Stimulated activated CD8-positive, alpha-beta memory T cell treated with anti-CD3 and anti-CD28 coated beads, Interleukin-4, amount 100 ng/mL, for 1 hour (primary cell): ENCODE data around the gene SCFD1.
"Not testable (repeated sequence)": the region's sequence is repeated elsewhere in the genome, so short reads cannot be mapped to it uniquely, and the experiment has no call there.

ENCODE experiments used
- DNase-seq, 2 donors: peaks; one replicate each; pipeline ENCODE4 v3.0.0-alpha.2; 2020; ENCODE audit warnings: low read depth in 2 of 2, low spot score in 1 of 2

SCFD1 gene

DNA sequence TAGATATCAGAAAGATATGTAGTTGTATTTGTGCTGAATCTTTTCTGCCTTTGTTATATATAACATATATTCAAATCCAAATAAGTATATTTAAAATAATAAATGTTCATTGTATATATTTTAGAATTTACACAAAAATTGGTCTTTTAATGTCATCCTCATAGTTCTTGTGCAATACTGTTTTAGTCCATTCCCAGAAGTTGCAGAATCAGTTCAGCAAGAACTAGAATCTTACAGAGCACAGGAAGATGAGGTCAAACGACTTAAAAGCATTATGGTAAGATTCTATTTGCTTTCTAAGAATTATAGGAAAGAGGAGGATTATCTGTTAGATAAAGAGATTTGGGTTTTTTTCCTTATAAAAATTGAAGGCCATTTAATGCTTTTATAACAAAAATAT is 51.0 kb downstream of the SCFD1 start:
- no peak for DNase-seq

DNA sequence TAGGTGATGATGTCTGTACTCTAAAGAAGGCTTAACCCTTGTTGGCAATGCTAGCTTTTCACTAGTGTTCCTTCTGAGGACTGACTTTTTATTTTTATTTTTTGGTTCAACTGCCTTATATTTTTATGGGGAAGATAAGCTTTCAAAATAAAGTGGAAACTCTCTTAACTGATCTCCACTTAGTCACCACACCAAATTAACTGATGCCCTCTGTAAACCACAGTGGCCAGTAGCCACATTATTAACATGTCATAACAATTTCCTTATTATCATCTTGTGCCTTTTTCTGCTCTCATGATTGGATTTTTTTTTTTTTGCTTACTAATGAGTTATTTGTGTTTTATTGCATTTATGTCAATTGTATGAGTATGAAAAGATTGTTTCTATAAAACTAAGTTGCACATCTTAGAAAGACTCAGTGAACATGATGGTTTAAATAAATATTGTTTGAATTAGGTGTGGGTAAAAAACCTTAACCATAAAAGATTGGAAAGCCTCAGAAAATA is 56.9 kb downstream of the SCFD1 start:
- DNase-seq = no peak

DNA sequence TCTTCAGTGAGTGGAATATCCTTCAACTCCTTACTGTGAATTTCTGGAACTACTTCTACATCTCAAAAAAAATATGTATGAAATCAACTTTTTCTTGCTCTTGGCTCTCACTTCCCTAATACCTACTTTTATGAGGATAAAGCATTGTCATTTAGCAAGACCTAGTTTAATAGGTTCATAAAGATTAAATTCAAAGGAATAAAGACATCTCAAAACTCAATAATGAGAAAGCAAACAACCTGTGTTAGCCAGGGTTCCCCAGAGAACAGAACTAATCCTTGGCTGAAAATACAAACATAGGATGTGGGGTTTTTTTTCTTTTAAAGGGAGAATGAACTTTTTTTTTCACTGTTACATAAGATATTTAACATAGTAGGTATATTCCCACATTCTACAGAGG is 57.9 kb downstream of the SCFD1 start:
- no peak for DNase-seq

DNA sequence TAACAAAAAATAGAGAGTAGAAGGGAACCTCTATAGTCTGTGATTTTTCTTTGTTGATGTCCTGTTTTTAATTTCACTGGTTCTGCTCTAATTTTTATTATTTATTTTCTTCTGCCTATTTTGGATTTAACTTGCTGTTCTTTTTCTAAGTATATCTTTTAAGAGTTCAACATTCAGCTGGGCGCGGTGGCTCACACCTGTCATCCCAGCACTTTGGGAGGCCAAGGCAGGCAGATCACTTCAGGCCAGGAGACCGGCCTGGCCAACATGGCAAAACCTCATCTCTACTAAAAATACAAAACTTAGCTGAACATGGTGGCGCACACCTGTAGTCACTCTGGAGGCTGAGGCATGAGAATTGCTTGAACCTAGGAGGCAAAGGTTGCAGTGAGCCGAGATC is 58.7 kb downstream of the SCFD1 start:
- not testable (repeated sequence) for DNase-seq

DNA sequence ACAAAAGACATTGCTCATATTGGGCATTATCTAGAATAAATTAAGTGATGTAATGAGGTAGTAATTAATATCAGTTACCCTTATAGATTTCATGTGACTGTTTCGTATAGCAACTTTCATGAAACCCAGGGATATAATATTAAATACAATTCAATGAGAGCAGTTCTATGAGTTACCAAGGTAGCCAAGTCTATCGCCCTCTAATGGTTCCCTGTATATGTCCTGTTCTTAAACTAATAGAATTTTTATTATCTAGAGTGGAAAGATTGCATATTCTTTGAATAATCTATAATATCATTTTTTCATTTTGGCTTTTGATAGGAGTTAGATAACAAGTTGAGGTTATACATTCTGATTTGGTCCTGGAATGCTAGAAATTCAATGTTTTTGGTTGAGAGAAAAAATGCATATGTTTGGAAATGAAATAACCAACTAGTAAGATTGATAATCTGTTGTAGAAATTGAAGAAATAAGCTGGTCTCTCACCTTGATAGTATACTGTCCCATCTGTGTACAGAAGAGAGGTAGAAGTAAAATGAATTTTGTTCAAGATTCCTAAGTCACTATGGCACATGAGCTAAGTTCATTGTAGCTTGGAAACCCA is 59.7 kb downstream of the SCFD1 start:
- DNase-seq = no peak

DNA sequence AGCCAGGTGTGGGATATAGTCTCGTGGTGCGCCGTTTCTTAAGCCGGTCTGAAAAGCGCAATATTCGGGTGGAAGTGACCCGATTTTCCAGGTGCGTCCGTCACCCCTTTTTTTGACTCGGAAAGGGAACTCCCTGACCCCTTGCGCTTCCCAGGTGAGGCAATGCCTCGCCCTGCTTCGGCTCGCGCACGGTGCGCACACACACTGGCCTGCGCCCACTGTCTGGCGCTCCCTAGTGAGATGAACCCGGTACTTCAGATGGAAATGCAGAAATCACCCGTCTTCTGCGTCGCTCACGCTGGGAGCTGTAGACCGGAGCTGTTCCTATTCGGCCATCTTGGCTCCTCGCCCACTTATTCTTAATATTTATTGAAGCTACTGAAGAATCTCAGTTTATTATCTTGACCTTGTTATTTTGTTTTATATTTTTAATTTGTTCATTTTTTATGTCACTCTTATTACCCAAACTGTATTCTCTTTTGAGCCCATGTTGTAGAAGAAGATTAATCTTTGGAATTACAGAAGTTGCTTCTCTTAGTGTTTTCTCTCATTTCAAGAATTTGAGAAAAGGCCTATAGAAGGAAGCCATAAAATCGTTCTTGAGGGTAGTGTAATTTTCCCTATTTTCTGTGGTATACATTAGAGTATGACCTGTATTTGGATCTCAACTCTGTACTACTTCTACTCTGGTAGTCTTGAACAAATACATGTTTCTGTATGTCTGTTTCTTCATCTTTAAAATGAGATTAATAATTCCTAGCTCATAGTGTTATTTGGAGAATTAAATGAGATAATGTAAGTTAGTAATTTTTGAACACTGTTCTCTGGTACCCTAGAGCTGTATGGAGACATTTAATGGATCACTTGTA is 68.6 kb downstream of the SCFD1 start:
- DNase-seq = not testable (repeated sequence)

DNA sequence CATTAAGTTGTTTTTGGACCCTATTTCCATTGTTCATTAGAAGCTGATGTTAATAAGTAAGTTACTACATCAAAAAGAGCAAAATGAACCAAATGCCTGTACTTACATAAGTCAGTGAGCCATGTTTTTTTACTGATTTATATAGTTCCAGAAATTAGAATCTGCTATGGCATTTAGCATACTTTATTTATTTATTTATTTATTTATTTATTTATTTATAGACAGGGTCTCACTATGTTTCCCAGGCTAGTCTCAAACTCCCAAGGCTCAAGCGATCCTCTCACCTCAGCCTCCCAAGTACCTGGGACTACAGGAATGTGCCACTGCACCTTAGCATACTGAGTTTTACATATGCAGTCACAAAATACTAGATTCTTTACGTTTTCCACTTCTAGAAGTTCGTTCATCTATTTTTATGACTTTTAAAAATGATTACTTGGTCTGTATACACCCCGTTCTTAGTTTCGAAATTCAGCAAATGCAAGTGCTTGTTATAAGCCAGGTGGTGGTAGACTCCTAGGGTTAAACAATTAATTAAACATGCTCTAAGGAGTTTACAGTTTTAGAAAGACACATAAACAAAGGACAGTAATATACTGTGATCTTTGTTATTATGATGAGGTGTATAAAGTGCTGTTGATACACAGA is 69.8 kb downstream of the SCFD1 start:
- no peak for DNase-seq

DNA sequence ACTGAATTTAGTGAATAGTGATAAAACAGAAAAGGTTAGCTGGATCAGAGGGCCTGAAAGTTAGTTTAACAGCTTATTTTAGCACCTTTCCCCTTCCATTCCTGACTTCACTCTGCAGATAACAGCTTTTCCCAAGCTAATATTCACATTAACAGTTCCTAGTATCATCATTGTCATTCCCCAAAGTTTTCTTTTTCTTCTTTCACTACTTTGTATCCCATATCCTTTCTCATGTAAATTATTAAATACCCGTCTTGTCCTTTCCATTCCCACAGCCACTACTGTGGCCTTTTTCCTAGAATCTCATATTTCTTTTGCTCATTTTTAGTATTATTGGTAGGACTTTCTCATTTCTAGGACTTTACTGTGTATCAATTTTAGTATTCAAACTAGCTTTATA is 70.5 kb downstream of the SCFD1 start:
- DNase-seq = no peak

DNA sequence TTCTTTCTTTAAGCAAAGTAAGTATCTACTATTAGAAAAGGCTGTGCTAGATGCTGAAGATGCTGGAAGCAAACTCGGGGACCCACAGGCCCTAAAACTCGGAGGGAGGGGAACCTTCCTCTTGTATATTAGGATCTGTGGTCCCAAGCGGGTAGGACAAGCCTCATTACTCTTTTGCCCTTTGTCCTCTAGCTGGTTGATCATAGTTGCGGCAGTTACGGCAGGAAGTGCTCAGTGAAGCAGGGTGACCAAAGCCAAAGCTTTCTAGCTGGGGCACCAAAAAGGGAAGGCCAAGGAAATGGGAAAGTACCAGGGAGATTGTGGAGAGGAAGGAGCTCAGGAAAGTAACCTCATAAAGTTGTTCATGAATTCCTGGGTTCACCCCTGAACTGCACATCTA is 76.3 kb downstream of the SCFD1 start:
- no peak for DNase-seq

DNA sequence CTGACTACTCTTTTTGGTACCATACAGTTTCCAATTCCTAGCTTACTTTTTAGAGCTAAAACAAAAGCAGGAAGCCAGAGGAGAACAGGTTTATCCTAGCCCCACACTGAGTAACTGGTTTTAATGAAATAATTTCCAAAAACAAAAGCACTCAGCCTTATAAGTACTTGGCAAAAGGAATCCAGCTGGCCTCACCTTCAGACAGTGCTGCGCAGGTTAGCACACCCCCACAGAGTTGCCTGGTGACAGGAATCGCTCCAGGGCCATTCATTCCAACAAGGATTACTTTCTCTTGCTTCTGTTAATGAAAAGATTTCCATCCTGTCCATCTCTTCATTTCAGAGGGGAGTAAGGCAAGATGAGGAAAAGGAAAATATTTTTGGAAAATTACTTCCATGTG is 84.6 kb downstream of the SCFD1 start:
- no peak for DNase-seq

DNA sequence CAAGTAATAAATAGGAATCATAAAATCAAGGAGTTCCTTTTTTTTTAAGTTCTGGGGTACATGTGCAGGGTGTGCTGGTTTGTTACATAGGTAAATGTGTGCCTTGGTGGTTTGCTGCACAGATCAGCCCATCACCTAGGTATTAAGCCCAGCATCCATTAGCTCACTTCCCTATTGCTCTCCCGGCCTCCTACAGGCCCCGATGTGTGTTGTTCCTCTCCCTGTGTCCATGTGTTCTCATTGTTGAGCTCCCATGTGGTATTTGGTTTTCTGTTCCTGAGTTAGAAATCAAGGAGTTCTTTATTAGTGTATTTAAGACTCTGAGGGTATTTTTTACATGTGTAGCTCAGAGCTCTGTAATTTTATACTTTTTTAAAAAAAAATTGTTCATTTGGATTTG is 86.0 kb downstream of the SCFD1 start:
- DNase-seq = no peak

DNA sequence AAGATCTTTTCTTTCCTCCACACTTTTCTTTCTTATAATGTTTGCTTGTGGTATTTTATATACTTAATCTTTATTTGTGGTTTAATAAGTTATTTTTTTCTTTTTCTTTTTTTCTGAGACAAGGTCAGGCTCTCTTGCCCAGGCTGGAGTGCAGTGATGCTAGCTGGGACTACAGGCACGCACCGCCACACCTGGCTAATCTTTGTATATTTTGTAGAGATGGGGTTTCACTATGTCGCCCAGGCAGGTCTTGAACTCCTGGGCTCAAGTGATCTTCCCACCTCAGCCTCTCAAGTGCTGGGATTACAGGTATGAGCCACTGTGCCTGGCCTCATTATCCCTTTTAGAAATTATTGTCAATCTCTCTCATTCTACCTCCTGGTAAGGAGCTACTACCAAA is 87.1 kb downstream of the SCFD1 start:
- no peak for DNase-seq

DNA sequence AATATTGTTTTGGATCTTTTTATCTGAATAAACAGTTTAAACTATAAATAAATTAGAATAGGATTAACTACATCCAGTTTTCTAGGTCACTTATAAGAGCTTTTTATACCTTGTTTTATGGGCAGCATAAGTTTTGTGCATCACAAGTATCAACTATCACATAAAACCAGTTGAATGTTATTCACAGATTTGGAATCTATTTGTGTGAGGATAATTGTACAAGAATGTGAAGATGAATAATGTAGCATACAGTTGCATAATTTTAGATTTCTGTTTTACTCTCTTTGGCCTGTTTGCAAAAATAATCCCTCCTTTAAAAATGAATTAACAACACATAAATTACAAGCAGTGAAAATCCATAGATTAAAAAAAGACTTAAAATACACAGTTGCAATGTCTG is 88.8 kb downstream of the SCFD1 start:
- DNase-seq = no peak

DNA sequence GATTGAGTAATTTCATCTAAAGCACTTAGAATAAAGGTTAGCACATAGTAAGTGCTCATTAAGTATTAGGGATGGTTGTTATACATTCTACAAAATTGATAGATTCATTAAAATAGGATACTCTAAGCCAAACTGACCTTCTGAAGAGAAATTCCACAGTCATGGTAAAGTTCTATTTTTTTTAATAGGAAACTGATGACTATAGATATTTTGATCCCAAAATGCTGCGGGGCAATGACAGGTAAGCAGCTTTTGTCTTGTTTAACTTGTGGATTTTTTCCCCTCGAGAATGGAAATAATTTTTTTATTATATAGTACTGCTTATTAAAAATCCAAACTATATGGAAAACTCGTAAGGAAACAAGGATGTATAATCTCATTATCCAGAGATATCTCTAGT is 97.0 kb downstream of the SCFD1 start:
- DNase-seq = no peak

DNA sequence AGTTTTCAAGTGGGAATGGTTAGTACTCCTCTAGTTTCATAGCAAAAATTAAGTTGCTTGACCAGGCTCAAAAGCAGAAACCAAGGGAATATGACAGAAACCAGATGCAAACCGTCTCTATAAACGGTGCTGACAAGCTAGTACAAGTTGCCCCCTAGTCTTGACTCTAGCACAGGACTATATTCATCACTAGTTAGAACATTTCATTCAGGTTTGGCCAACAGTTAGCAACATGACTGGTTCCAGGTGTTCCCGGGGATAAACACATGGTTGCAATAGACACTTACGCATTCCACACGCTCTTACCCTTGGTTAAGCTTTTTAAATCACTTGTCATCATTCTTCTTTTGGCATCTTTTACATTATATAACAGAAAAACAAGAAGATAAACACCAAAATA is 103.6 kb downstream of the SCFD1 start:
- DNase-seq = no peak

DNA sequence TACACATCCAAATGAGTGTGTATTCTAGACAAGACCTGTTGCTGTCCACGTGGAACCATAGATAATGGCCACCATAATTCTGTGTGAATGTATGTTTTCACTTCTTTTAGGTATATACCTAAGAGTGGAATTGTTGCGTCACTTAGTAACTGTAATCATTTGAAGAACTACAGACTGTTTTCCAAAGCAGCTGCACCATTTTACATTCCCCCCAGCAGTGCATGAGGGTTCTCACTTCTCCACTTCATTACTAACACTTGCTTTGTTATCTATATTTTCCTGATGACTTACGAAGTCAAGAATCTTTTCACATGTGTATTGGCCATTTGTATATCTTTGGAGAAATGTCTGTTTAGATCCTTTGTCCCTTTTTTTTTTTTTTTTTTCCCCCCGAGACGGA is 106.4 kb downstream of the SCFD1 start:
- no peak for DNase-seq

DNA sequence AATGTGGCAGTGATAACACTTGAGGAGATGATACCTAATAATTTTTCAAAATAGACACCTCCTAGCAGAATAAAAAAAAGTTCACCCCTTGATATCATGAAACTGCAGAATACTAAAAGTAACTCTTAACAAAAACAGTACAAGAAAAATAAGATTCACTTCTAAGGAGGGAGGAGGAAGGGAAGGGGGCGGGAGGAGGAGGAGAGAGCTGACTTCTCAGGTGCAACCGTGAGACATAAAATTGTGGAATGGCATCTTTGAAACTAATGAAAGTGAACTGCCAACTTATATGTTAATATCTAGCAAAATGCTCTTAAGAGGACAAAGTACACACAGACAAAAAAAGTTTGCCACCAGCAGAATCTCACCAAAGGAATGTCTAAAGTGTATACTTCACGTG is 115.8 kb downstream of the SCFD1 start:
- no peak for DNase-seq

DNA sequence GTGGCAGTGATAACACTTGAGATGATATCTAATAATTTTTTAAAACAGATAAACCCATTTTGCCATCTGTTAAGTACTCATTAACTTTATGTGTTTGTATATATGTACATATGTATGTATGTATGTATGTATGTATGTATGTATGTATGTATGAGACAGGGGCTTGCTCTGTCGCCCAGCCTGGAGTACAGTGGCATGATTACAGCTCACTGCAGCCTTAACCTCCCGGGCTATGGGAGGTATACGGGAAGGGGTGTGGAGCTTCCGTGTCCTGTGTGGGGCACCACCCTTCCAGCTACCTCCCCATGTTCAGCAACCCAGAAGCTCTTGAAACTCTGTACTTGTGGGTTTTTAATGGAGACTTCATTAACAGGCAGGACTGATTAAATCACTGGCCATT is 116.9 kb downstream of the SCFD1 start:
- DNase-seq = no peak

DNA sequence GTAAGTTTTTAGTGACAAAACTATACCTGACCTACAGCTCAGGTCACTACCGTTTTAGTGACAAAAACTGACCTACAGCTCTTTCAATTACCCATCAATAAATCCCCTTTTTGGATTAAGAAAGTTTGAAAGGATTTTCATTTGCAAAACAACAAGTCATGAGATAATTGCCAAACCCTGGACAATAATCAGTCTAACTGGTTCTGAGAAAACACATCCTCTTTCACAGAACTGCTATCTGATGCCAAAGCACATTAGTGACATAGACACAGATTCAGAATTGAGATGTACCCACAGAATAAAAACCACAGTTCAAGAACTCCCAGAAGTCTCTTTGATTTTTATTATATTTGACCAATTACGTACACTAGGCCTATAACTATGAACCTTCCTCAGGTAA is 126.2 kb downstream of the SCFD1 start:
- no peak for DNase-seq

DNA sequence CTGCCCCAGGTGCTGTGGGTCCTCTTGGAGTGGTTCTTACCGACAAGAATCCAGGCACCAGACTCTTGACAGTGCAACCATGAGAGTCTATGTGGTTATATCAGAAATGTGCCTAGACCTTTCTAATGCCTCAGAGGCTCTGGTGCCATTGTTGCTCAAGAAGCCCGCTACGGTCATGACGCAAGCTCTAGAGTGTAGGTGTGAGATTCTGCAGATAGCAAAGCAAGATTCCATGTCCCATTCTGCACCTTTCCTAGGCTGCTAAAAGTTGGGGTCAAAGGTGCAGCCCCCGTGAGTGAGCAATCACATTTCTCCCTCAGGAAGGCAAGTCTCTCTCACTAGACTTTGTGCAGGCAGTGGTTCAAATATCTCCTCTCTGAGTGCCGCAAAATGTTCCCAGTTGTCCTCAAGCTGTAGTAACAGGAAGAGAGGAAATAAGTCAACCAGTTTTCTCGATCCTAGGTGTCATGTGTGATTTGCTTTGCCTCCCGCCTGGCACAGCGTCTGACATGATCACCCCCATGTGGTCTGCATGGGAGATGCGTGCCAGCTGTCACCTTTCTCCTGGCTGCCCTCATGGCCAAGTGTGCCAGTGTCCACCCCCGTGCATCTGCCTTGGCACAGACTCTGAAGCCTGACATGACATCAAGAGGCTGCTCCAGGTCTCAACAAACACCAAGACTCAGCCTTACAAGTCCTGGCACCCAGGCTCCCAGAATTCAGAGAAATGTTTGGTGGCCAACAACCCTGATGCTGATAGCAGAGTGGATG is 129.7 kb downstream of the SCFD1 start:
- DNase-seq = no peak

DNA sequence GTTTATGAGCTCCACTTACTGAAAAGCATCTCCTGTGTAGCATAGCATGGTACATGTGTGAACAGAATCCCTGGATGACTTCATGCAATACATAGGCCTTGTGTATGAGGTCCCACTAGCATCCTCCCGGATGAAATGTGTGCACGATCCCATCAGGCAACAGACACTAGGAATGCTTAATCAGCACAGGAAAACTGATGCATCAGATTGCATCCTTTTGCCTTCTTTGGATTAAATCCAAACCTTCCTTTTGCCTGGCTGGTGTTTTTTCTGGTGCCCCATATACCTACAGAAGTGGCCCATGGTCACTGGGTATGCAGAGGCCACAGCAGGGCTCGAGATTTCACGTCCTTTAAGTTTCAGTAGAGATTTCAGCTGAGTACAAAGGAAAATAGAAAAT is 131.3 kb downstream of the SCFD1 start:
- no peak for DNase-seq

DNA sequence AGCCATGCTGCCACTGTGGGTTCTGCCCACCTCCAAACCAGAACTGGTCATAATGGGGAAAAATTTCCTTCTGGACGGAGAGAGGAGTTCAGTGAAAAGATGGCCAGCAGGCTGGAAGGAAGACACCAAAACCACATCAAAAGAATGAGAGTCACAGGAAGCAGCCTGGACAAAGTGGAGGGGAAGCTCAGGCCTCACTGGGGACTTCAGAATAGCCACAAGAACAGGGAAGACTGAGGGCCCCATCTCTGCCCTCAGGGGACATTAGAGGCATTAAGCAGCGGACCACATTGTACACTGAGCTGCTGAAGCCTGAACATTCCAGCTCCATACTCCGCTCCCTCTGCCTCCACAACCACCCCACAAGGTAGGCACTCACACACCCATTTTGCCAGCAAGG is 132.7 kb downstream of the SCFD1 start:
- DNase-seq = no peak
